ENCODE data around the gene SCN4A.
"Not testable (repeated sequence)": the region's sequence is repeated elsewhere in the genome, so short reads cannot be mapped to it uniquely, and the experiment has no call there.

Gene SCN4A

GRCh38 chr17:63972796-63973195 is at the start of gene SCN4A:
Gene SCN4A (minus strand): TSS chr17:63972918. CDS start chr17:63972841, 77 bp downstream.
- TF ChIP-seq CTCF (conservative IDR thresholded peaks at IDR 0.05; ENCODE audit: low read depth, low read length), result no peak
- DNase-seq (ENCODE audit: low read depth), result no peak
- H3K4me3 ChIP-seq (ENCODE audit: low read length), result no peak within 1 kb of the TSS

DNA sequence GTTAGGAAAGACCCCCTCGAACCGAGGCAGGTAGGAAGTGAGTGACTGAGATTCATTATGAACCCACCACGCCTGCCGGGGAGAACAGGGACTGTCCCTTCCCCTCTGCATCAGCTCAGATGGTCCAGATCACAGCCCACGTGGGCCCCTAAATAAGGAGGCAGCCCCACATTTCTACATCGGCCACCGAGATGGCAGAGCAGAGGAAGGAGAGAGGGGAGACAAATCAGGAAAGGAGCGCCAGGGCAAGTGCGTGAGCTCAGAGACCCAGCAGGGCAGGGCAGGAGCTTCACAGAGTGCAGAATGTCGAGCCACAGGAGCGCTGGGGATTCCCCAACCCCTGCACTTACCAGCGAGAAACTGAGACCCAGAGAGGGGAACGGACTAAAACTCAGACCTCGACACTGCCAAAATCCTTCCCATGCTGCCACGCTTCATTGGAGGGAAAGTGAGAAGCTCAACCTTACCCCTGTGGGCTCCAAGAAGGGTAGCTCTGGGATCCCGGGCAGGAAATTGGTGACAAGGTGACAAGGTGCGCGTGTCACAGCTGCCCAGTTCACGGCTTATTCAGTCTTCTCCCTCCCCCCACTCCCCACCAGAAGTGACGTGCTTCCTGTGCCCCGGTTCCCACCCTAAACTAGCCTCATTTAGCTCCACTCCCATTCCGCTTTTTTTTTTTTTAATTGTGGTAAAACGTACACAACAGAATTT is 47.5 kb upstream of the SCN4A start, which contains the start of gene ICAM2:
Gene ICAM2, minus strand, starts transcription at position 578 of the 711 bp plus-strand sequence. CDS start 13,942 bp downstream, outside the sequence.
- DNase-seq (ENCODE audit: low read depth), result no peak
- no peak for TF ChIP-seq CTCF (conservative IDR thresholded peaks at IDR 0.05; ENCODE audit: low read depth, low read length)
- H3K4me3 ChIP-seq (ENCODE audit: low read length), result no peak within 1 kb of the TSS

DNA sequence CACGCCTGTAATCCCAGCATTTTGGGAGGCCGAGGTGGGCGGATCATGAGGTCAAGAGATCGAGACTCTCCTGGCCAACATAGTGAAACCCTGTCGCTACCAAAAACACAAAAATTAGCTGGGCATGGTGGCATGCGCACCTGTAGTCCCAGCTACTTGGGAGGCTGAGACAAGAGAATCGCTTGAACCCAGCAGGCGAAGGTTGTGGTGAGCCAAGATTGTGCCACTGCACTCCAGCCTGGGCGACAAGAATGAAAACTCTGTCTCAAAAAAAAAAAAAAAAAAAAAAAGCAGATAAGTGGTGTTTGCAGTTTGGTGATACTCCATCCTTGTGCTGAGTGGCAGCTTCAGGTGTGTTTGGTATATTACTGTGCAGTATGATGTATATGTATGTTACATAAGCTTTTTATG is 46.8 kb upstream of the SCN4A start:
- H3K4me3 ChIP-seq (ENCODE audit: low read length), result not testable (repeated sequence)

DNA sequence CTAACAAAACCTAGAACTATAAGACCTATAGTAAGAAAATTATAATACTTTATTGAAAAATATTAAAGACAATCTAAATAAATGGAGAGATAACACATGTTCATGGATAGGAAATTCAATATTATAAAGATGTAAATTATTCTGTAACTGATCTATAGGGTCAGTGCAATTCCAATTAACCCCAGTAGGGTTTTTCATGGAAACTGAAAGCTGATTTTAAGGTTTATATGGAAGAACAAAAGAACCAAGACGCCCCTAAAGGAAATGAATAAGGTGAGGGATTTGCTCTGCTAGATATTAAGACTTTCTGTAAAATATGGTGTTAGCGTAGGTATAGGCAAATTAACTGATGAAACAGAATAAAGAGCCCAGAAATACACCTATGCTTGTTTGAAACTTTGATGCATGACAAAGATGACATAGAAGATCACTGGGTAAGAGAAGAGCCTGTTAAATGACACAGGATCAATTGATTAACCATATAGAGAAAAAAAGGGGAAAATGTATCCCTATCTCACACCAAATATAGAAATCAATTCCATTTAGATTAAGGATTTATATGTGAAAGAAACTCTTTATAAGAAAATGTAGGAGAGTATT is 44.8 kb upstream of the SCN4A start:
- peak; percentile 24 for TF ChIP-seq CTCF (conservative IDR thresholded peaks at IDR 0.05; ENCODE audit: low read depth, low read length)

More for the DNA sequence above, 46.8 kb upstream of the SCN4A start:
- DNase-seq (ENCODE audit: low read depth), result not testable (repeated sequence)

GRCh38 chr17:64016974-64017373 is 44.3 kb upstream of the SCN4A start:
- no peak for DNase-seq (ENCODE audit: low read depth)
- no peak for TF ChIP-seq CTCF (conservative IDR thresholded peaks at IDR 0.05; ENCODE audit: low read depth, low read length)
- no peak overlapping the region for H3K4me3 ChIP-seq (ENCODE audit: low read length)

More for the DNA sequence above, 44.8 kb upstream of the SCN4A start:
- no peak for DNase-seq (ENCODE audit: low read depth)
- H3K4me3 ChIP-seq (ENCODE audit: low read length), result no peak overlapping the region

GRCh38 chr17:64016231-64016784 is 43.6 kb upstream of the SCN4A start:
- no peak overlapping the region for H3K4me3 ChIP-seq (ENCODE audit: low read length)
- DNase-seq (ENCODE audit: low read depth), result no peak
- TF ChIP-seq CTCF (conservative IDR thresholded peaks at IDR 0.05; ENCODE audit: low read depth, low read length), result peak; percentile 9

GRCh38 chr17:64015447-64015846 is 42.7 kb upstream of the SCN4A start:
- H3K4me3 ChIP-seq (ENCODE audit: low read length), result no peak overlapping the region
- no peak for TF ChIP-seq CTCF (conservative IDR thresholded peaks at IDR 0.05; ENCODE audit: low read depth, low read length)
- no peak for DNase-seq (ENCODE audit: low read depth)
